GM18502 (cell line): Measurements from ENCODE around the gene ADGRG6.
"Not testable (repeated sequence)": the region's sequence is repeated elsewhere in the genome, so short reads cannot be mapped to it uniquely, and the experiment has no call there.

Source experiments
- ATAC-seq: cut with Tn5 transposase; IDR thresholded peaks from one replicate; pipeline ENCODE4 v1.9.1; 2021; ENCODE audit warnings: mild to moderate bottlenecking; ENCODE audit not compliant: unreplicated experiment, poor library complexity

The ADGRG6 gene

DNA sequence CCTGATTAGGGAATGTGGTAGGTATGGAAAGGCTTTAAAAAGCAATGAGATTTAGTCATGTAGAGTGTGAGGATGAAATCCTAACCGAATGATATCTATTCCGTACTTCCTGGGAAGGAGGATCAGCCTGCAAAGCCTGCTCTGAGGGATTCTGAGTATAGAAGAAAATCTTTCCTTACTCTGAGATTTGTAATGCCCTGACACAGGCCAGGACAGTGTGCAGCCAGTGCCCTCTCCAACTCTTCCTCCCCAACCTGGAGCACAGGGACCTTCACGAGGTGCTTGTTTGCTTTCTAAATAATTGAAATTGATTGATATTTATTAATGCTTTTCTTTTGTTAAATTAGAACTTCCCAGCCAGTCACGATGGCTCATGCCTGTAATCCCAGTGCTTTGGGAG is 131.6 kb downstream of the ADGRG6 start:
- ATAC-seq: no peak

DNA sequence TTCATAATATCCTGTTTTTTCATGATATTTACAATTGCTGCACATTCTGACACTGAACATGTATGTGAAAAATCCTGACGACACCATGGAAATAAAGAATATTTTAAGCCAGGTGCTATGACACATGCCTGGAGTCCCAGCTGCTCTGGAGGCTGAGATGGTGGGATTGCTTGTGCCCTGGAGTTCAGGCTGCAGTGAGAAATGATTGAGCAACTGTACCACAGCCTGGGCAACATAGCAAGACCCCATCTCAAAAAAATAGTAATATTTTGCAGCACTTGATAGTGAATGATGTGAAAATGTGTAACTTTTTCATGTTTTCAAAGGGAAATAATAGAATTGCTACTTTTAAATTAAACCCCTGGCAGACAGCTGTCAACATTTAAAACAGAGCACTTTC is 137.1 kb downstream of the ADGRG6 start:
- ATAC-seq: no peak

DNA sequence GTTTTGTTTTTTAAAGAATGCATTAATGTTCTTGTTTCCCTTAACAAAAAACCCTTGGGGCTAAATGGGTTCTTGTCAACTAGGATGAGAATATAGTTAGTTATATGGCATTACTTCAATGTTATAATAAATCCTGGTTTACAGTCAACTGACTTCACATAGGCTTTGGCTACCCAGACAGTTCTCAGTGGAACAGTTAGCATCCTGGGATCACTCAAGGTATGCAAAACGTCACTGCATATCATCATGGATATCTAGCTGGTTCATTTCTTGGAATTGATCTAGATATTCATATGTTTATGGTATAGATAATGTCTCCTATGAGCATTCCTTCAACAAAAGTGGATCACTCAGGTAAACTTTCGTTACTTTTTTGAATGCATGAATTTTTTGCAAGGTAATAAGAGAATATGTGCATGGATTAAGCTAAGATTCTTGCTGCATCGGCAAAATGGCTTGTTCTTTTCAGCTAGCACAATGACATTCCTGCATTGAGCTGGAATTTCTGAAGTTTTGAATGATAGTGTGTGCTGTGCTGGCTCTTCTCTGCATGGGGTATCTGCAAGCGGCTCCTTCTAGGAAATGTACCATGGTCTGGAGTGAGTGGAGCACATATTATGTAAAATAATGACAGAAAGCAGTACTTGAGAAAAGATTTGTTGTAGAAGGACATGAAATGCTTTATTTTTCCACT is 138.9 kb downstream of the ADGRG6 start:
- no peak for ATAC-seq

DNA sequence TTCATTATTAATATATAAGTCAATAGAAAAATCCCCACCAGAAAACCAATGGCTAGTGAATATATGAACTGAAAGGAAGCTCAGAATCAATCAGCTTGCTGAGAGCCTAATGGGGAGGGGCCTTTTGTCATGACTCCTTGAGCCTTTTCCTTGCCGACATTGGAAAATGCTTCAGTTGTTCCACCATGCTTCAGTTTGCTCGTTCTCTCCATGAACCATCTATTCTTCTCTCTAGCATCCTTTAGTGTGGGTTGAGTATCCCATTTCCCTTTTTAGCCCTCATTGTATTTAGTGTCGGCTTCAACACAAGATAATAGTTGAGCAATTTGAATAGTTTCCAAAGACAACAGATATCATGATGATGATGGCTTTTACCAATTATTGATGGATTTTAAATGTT is 139.9 kb downstream of the ADGRG6 start:
- no peak for ATAC-seq

DNA sequence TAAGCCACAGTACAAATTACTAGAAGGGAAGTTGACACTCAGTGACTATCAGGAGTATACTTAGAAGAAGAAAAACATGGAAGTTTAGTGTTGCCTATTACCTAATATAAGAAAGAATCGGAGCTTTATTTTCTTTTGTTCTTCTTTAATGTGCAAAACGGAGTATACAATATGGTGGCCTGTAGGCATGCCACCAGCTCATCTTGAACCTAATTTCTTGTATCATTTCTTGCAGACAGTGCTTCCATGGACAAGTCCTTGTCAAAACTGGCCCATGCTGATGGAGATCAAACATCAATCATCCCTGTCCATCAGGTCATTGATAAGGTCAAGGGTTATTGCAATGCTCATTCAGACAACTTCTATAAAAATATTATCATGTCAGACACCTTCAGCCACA is 141.3 kb downstream of the ADGRG6 start:
- ATAC-seq: no peak

DNA sequence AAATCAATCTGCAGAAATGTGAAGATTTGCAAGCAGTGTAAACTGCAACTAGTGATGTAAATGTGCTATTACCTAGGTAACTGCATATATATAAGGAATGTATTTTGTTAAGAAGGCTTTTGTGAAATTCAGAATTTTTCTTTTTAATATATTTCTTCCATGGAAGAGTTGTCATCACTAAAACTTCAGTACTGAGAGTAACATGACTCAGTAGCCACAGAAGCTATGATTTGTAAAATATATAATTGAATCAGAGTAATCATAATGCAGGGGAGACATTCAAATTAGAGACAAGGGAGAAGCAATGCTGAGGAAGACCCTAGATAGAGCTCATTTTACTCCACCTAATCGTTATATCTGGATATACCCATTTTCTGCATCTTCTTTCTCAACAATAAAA is 141.7 kb downstream of the ADGRG6 start:
- ATAC-seq: no peak

DNA sequence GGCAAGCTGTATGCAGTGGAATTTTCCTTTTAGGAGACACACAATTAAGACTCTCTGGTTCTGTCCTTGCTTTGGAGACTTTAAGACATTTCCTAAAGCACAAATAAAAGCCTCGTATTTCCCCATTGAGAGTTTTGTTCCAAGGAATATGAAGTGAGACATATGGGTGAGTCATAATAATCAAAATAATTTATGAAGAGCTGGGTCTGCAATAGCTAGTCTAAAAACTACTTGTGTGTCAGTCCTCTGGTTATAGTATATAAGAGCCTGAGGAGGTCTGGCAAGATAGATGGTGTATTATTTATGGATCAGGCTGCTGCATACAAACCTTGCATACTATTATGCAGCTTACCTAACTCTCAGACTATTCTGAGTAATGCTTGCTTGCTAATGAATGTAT is 142.6 kb downstream of the ADGRG6 start:
- ATAC-seq: no peak

DNA sequence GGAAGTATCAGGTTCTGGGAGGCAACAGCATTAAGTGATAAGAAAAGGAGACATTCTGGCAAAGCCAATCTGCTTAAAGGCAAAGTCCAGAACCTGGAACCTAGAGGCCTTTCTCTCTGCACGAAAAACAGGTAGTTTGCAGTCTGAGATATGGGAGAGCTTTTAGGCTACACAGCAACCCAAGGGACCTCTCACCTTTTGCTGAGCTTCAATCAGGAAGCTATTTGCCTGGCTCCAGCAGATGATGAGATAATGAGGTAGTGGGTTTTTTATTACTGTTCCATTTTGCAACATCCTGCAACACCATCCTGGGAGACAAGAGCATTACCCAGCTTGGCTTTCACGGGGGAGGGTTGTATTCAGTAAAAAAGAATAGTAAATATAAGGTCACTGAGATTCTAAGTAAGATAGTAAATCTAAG is 143.1 kb downstream of the ADGRG6 start:
- ATAC-seq: no peak

DNA sequence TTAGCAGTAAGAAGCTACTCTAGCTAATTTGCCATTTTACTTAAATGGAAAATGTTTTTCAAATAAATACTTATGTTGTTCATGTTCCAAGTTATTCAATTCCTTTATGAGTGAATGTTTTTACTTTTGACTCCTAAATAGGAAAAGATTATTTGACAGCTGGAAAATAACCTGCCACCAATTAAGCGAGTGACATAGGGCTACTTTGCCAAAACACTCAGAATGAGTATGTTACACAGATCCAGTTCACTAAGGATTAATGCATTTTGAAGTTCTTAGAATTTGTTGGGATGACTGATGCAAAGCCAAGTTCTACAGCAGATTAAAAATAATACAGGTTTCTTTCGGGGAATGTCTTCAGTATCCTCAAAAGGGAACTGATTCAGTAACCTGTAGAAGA is 144.4 kb downstream of the ADGRG6 start:
- ATAC-seq: no peak

DNA sequence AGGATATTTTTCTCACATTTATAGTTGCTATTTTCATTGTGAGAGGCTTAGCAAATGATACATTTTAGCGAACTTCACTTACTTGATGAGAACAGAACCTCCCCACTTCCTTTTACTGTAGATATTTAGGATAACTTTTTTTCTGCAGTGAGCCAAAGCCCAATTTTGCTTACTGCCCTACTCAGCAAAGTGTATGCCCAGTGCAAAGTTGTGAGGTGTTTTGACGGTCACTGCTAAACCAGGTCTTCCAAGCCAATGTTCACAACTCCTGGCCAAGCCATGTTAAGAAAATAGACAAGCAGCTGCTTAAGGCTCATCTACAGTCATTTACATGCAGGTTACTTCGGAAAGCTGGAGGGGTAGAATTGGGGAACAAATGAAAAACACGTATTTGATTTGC is 144.8 kb downstream of the ADGRG6 start:
- ATAC-seq: no peak

DNA sequence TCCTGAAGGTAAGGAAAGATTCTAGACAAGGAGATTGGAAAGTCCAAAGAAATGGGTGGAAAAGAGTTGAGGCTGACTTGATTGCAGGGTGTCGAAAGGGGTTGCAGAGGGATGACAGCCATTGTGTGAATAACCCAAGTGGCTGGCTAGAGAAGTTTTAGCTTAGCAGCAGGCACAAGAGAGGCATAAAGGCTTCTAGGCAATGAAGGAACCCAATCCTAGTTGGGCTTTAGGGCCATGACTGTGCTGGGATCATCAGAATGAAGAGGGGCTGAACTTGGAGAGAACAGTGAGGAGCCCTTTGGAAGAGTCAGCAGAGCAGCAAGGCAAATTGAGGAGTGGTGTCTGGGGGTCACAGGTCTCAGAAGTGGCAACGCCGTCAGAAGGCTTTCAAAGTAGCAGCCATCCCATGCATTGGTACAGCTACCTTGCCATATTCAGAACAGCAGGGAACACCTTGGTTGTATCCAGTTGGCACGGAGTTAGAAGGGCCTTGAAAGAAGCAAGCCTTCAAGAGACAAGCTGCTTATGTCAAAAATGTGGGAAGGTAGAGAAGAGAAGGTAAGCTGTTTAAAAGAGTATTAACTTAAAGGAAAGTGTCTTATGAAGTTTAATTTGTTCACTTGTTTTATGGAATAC is 146.4 kb downstream of the ADGRG6 start:
- ATAC-seq: no peak

DNA sequence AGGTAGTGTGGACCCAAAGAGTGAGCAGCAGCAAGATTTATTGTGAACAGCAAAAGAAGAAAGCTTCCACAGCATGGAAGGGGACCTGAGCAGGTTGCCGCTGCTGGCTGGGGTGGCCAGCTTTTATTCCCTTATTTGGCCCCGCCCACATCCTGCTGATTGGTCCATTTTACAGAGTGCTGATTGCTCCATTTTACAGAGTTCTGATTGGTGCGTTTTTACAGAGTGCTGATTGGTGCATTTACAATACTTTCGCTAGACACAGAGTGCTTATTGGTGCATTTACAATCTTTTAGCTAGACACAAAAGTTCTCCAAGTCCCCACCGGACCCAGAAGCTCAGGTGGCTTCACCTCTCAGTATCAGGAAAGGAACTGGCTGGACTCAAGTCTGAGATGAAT is 149.0 kb downstream of the ADGRG6 start:
- ATAC-seq: not testable (repeated sequence)

DNA sequence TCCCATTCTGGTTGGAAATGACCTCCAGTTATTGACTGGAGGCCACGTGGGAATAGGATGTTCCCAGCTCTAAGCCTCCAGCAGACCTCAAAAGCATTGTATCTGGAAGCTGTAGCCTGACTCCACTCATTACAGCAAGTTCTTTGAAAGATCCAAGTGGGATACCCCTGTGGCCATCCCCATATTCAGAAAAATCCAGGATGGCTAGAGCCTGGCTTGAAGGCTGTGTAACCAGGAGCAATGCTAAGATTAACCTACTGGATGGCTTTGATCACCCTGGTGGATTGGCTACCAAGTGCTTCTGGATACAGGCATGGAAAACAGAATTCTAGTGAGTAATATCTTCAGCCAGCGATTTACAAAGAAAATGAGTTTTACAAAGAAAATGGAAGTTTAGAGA is 151.2 kb downstream of the ADGRG6 start:
- no peak for ATAC-seq

DNA sequence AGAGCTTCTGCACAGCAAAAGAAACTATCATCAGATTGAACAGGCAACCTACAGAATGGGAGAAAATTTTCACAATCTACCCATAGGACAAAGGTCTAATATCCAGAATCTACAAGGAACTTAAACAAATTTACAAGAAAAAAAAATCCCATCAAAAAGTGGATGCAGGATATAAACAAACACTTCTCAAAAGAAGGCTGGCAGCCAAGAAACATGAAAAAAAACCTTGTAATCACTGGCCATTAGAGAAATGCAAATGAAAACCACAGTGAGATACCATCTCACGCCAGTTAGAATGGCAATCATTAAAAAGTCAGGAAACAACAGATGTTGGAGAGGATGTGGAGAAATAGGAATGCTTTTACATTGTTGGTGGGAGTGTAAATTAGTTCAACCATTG is 152.4 kb downstream of the ADGRG6 start:
- not testable (repeated sequence) for ATAC-seq

DNA sequence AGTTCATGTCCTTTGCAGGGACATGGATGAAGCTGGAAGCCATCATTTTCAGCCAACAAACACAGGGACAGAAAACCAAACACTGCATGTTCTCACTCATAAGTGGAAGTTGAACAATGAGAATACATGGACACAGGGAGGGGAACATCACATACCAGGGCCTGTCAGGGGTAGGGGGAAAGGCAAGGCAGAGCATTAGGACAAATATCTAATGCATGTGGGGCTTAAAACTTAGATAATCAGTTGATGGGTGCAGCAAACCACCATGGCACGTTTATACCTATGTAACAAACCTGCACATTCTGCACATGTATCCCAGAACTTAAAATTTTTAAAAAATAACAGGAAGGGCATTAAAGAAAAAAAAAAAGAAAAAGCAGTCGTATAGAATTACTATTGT is 153.0 kb downstream of the ADGRG6 start:
- ATAC-seq: not testable (repeated sequence)

DNA sequence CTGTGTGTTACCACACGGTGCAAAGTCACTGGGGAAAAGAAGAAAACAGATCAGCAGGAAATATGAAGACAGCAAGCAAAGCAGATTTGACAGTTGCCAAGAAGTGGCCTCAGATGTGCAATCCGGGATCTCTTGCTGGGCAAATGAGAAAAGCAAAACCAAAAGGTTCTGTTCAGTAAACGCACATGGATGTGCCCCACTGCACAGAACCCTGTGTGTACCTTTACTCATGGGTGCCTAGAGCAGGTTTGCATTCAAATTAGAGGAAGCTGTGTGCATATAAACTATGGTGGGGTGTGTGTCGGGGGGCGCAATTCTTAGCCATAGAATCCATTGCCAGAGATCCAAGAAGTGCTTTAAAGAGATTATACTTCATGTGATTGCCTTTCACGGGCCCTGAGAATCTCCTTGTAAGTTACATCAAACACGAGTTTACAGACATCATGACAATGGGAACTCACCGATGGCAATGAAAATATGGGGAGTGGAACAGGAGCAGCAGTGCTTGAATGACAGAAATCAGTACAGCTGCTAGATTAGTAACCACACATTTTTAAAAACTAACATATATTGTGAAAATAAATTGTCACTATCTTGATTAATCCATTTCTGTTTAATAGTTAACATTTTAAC is 154.3 kb downstream of the ADGRG6 start:
- ATAC-seq: no peak

DNA sequence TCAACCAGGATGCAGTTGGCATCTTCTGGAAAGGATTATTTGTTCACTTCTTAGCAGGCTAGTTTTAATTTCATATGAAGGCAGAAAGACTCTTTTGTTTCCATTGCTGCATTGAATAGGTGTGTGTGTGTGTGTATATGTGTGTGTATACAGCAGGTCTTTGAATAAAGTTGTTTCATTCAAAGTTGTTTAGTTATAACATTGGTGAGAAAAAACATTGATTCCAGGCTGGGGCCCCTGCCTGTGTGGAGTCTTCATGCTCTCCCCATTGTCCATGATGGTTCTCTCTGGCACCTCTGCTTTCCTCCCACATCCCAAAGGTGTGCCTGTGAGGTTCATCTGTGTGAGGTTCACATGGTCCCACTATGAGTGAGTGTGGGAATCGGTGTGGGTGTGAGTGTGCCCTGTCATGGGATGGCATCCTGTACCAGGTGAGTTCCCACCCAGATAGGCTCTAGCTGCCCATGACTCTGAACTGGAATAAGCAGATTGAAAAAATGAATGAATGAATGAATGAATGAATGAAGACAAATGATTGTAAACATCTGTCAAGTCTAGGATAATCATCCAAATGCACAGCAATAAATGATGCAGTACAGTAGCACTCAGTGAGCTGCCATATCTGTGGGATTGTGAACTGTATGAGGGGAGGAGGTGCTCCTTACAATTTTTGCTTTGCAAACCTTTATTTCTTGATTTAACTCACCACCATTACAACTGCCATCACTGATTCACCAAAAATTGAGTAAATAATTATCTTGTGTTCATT is 156.0 kb downstream of the ADGRG6 start:
- no peak for ATAC-seq

DNA sequence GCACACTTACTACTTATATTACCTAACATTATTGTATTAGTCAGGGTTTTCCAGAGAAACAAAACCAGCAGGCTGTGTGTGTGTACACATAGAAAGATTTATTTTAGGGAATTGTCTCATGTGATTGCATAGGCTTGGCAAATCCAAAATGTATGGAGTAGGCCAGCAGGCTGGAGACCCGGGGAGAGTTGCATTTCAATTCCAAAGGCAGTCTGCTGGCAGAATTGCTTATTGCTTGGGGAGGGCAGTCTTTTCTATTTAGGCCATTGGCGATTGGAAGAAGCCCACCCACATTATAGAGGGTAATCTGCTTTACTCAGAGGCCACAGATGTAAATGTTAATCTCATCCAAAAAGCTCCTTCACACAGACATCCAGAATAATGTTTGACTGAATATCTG is 157.0 kb downstream of the ADGRG6 start:
- ATAC-seq: no peak

DNA sequence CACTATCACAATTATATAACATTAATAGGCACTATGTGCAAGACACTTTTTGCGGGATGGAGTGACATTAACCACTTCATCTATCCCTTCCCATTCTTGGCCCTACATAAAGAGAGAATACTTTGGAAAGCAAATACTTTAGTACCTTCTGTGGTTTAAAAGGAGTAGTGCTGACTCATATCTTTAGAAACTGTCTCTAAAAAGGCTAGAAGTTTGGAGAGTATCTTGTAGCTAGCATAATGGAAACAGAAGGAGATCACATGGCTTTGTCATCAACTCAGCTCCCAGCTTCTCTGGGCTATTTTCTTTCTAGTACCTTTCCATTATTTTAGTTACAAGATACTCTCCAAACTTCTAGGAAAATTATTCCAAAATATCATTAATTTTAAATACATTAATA is 157.5 kb downstream of the ADGRG6 start:
- no peak for ATAC-seq

DNA sequence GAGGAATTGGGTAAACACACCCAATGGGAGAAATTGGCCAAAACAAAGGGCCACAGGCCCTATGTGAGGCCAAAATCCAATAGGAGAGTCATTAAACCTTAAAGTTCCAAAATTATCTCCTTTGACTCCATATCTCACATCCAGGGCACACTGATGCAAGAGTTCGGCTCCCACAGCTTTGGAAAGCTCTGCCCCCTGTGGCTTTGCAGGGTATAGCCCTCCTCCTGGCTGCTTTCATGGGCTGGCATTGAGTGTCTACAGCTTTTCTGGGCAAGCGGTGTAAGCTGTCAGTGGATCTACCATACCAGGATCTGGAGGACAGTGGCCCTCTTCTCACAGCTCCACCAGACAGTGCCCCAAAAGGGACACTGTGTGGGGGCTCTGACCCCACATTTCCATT is 160.5 kb downstream of the ADGRG6 start:
- no peak for ATAC-seq

DNA sequence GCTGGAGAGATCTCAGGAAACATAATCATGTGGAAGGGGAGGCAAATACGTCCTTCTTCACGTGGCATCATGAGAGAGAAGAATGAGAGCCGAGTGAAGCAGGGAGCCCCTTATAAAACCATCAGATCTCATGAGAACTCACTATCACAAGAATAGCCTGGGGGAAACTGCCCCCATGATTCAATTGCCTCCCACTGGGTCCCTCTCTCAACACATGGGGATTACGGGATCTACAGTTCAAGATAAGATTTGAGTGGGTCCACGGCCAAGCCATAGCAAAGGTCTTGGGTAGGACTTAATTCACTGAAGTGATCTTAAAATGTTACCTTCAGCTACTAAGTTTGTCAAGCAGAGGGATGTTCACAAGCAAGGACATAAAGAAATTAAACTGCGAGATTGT is 162.2 kb downstream of the ADGRG6 start:
- ATAC-seq: no peak
